ENCODE results near the gene NOSTRIN.
"Not testable (repeated sequence)": the region's sequence is repeated elsewhere in the genome, so short reads cannot be mapped to it uniquely, and the experiment has no call there.

Gene NOSTRIN

DNA sequence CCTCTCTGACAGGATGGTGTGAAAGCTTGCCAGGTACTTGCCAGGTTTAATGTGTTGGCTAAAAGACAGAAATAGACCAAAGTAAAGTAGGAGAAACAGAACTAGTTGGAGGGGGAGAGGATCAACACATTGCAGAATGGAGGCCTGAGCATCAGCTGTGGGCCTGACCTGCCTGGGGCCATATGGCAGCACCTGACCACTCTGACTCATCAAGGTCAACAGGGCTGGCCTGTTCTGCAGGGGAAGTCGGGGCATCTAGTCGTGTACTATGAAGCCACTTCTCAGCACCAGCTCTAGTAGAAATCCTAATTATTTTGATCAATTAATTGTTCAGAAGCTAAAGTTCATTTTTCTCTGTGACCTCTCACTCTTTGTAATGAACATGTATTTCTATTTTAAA, 35.8 kb upstream of the NOSTRIN start:
- Histone ChIP-seq H3K23ac (ENCODE audit: low read length) (no peak overlapping the region), H2BK15ac (replicated peaks; ENCODE audit: low read depth) (no peak overlapping the region), H2BK120ac (ENCODE audit: low read depth, low read length) (no peak overlapping the region), H3K4me2 (ENCODE audit: low read length) (no peak overlapping the region), H3K27me3 (ENCODE audit: insufficient read depth, low read length, poor library complexity) (no peaks in the 10 kb centered on the region), H2AK5ac (ENCODE audit: low read length) (no peak overlapping the region), H3K27ac (ENCODE audit: low read depth, low read length) (no peak overlapping the region), H3K18ac (ENCODE audit: low read length) (no peak overlapping the region), H3K9ac (ENCODE audit: low read length) (no peak overlapping the region), H3K56ac (ENCODE audit: low read length) (no peak overlapping the region), H3K36me3 (ENCODE audit: control insufficient read depth, insufficient read depth, low read length) (no peaks in the 10 kb centered on the region), H4K5ac (ENCODE audit: low read length) (no peak overlapping the region), H3K4me3 (ENCODE audit: low read length) (no peak overlapping the region), H3K79me2 (ENCODE audit: control insufficient read depth, insufficient read depth, low read length) (no peaks in the 10 kb centered on the region), H3K79me1 (ENCODE audit: low read length) (no peaks in the 10 kb centered on the region), H2BK5ac (ENCODE audit: low read length) (no peak overlapping the region), H3K4ac (ENCODE audit: low read depth, low read length) (no peak overlapping the region), H3K4me1 (ENCODE audit: control insufficient read depth, low read depth, low read length) (no peaks in the 10 kb centered on the region), H4K8ac (ENCODE audit: low read depth, low read length) (no peak overlapping the region)
- peak; percentile 34 for DNase-seq
- WGBS (ENCODE audit: extremely low coverage, insufficient coverage, low lambda C conversion rate), result no CpG with 5 or more reads among the region's 2 CpGs

DNA sequence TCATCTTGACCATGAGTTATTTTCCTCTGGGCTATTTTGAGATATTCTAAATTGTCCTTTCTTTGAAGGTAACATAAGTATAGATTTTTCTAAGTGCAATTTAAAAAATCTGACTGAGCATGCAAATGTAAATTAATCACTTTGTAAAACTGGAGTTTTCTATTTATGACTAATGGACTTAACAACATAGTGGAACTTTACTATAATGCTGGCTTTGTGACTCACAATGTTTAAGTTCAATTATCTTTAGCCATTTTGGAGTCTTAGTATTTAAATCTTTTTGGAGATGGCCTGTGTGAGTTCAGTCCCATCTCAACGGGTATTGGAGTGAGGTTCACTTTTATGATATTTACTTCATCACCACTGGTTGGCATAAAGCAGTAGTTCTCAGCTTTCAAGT, 35.2 kb upstream of the NOSTRIN start:
- Histone ChIP-seq H3K79me2 (ENCODE audit: control insufficient read depth, insufficient read depth, low read length) (no peaks in the 10 kb centered on the region), H4K5ac (ENCODE audit: low read length) (no peak overlapping the region), H3K4me2 (ENCODE audit: low read length) (no peak overlapping the region), H4K8ac (ENCODE audit: low read depth, low read length) (no peak overlapping the region), H3K4ac (ENCODE audit: low read depth, low read length) (no peak overlapping the region), H2BK120ac (ENCODE audit: low read depth, low read length) (no peak overlapping the region), H3K23ac (ENCODE audit: low read length) (no peak overlapping the region), H3K36me3 (ENCODE audit: control insufficient read depth, insufficient read depth, low read length) (no peaks in the 10 kb centered on the region), H3K79me1 (ENCODE audit: low read length) (no peaks in the 10 kb centered on the region), H3K9ac (ENCODE audit: low read length) (no peak overlapping the region), H2BK15ac (replicated peaks; ENCODE audit: low read depth) (no peak overlapping the region), H3K27ac (ENCODE audit: low read depth, low read length) (no peak overlapping the region), H2BK5ac (ENCODE audit: low read length) (no peak overlapping the region), H2AK5ac (ENCODE audit: low read length) (no peak overlapping the region), H3K4me3 (ENCODE audit: low read length) (no peak overlapping the region), H3K27me3 (ENCODE audit: insufficient read depth, low read length, poor library complexity) (no peaks in the 10 kb centered on the region), H3K56ac (ENCODE audit: low read length) (no peak overlapping the region), H3K4me1 (ENCODE audit: control insufficient read depth, low read depth, low read length) (no peaks in the 10 kb centered on the region), H3K18ac (ENCODE audit: low read length) (no peak overlapping the region)
- WGBS (ENCODE audit: extremely low coverage, insufficient coverage, low lambda C conversion rate), result no CpG with 5 or more reads among the region's 1 CpG
- DNase-seq, result no peak

- H3K4me1 ChIP-seq (ENCODE audit: control insufficient read depth, low read depth, low read length); DNase-seq; H2AK5ac ChIP-seq (ENCODE audit: low read length); H3K4me3 ChIP-seq (ENCODE audit: low read length); H3K79me2 ChIP-seq (ENCODE audit: control insufficient read depth, insufficient read depth, low read length); H3K27ac ChIP-seq (ENCODE audit: low read depth, low read length); H2BK5ac ChIP-seq (ENCODE audit: low read length); H3K36me3 ChIP-seq (ENCODE audit: control insufficient read depth, insufficient read depth, low read length); H3K9ac ChIP-seq (ENCODE audit: low read length); H4K8ac ChIP-seq (ENCODE audit: low read depth, low read length); H3K79me1 ChIP-seq (ENCODE audit: low read length); H3K23ac ChIP-seq (ENCODE audit: low read length); H3K4me2 ChIP-seq (ENCODE audit: low read length); H3K56ac ChIP-seq (ENCODE audit: low read length); H3K4ac ChIP-seq (ENCODE audit: low read depth, low read length); H3K18ac ChIP-seq (ENCODE audit: low read length); H3K27me3 ChIP-seq (ENCODE audit: insufficient read depth, low read length, poor library complexity); H4K5ac ChIP-seq (ENCODE audit: low read length); H2BK120ac ChIP-seq (ENCODE audit: low read depth, low read length); H2BK15ac ChIP-seq (replicated peaks; ENCODE audit: low read depth): not testable (repeated sequence)
- no CpG with 5 or more reads among the region's 6 CpGs for whole genome bisulfite sequencing (ENCODE audit: extremely low coverage, insufficient coverage, low lambda C conversion rate)
Observed at GRCh38 chr2:168768357-168768756, 34.1 kb upstream of the NOSTRIN start.

DNA sequence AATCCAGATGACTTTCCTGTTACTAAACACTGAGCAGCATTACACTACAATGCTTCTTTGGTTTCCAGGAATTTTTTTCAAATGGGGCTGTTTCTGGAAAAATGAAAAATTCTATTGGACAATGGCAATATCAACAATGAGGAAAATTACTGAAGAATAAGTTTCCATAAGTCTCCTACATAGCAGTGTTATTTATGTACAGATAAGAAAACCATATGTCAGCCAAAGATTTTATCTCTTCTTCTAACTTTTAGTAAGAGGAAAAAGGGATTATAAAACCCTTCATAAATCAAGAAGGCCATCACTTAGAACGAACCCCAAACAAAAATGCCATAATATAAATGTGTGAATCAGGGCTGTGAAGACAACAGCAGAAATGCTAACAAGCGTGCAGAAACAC, 31.6 kb upstream of the NOSTRIN start:
- H2AK5ac ChIP-seq (ENCODE audit: low read length), result no peak overlapping the region
- H3K9ac ChIP-seq (ENCODE audit: low read length), result no peak overlapping the region
- H3K27me3 ChIP-seq (ENCODE audit: insufficient read depth, low read length, poor library complexity), result no peaks in the 10 kb centered on the region
- H2BK5ac ChIP-seq (ENCODE audit: low read length), result no peak overlapping the region
- H3K79me1 ChIP-seq (ENCODE audit: low read length), result no peaks in the 10 kb centered on the region
- H3K4me2 ChIP-seq (ENCODE audit: low read length), result no peak overlapping the region
- H2BK120ac ChIP-seq (ENCODE audit: low read depth, low read length), result no peak overlapping the region
- no peak overlapping the region for H4K8ac ChIP-seq (ENCODE audit: low read depth, low read length)
- no CpG with 5 or more reads among the region's 2 CpGs for WGBS (ENCODE audit: extremely low coverage, insufficient coverage, low lambda C conversion rate)
- H3K36me3 ChIP-seq (ENCODE audit: control insufficient read depth, insufficient read depth, low read length), result no peaks in the 10 kb centered on the region
- no peak overlapping the region for H3K56ac ChIP-seq (ENCODE audit: low read length)
- DNase-seq, result no peak
- no peak overlapping the region for H3K18ac ChIP-seq (ENCODE audit: low read length)
- no peak overlapping the region for H3K4me3 ChIP-seq (ENCODE audit: low read length)
- no peak overlapping the region for H3K4ac ChIP-seq (ENCODE audit: low read depth, low read length)
- H3K23ac ChIP-seq (ENCODE audit: low read length), result no peak overlapping the region
- H2BK15ac ChIP-seq (replicated peaks; ENCODE audit: low read depth), result no peak overlapping the region
- H3K4me1 ChIP-seq (ENCODE audit: control insufficient read depth, low read depth, low read length), result peaks cover 1% of the 10 kb centered on the region
- no peaks in the 10 kb centered on the region for H3K79me2 ChIP-seq (ENCODE audit: control insufficient read depth, insufficient read depth, low read length)
- H3K27ac ChIP-seq (ENCODE audit: low read depth, low read length), result no peak overlapping the region
- H4K5ac ChIP-seq (ENCODE audit: low read length), result no peak overlapping the region

DNA sequence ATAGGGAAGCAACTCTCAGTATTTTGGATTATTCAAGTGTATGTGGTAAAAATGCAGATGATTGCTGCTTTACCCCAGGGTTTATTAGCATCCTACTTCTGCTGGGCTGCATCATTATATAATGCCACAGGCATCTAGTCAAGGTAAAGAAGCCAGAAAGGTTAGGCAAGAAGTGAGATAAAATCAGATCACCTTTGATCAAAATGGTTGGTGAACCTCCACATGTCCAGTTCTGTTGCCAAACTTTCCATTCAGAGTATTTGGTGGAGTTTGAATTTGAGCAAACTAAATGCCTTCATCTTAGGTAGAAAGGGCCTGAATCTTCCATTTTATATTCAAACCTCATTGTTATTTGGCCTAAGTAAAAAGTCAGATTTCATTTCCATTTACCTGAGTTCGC, 29.7 kb upstream of the NOSTRIN start:
- Histone ChIP-seq H3K36me3 (ENCODE audit: control insufficient read depth, insufficient read depth, low read length) (no peaks in the 10 kb centered on the region), H3K27ac (ENCODE audit: low read depth, low read length) (peak overlapping the region; percentile 28), H2BK120ac (ENCODE audit: low read depth, low read length) (no peak overlapping the region), H3K23ac (ENCODE audit: low read length) (no peak overlapping the region), H3K18ac (ENCODE audit: low read length) (no peak overlapping the region), H3K56ac (ENCODE audit: low read length) (no peak overlapping the region), H3K4me1 (ENCODE audit: control insufficient read depth, low read depth, low read length) (peaks cover 1% of the 10 kb centered on the region), H2AK5ac (ENCODE audit: low read length) (no peak overlapping the region), H3K4ac (ENCODE audit: low read depth, low read length) (no peak overlapping the region), H3K27me3 (ENCODE audit: insufficient read depth, low read length, poor library complexity) (no peaks in the 10 kb centered on the region), H2BK5ac (ENCODE audit: low read length) (no peak overlapping the region), H3K9ac (ENCODE audit: low read length) (no peak overlapping the region), H4K8ac (ENCODE audit: low read depth, low read length) (no peak overlapping the region), H2BK15ac (replicated peaks; ENCODE audit: low read depth) (no peak overlapping the region), H3K79me2 (ENCODE audit: control insufficient read depth, insufficient read depth, low read length) (no peaks in the 10 kb centered on the region), H3K4me3 (ENCODE audit: low read length) (no peak overlapping the region), H3K79me1 (ENCODE audit: low read length) (no peaks in the 10 kb centered on the region), H4K5ac (ENCODE audit: low read length) (no peak overlapping the region), H3K4me2 (ENCODE audit: low read length) (no peak overlapping the region)
- no CpG with 5 or more reads among the region's 1 CpG for WGBS (ENCODE audit: extremely low coverage, insufficient coverage, low lambda C conversion rate)
- DNase-seq, result no peak

DNA sequence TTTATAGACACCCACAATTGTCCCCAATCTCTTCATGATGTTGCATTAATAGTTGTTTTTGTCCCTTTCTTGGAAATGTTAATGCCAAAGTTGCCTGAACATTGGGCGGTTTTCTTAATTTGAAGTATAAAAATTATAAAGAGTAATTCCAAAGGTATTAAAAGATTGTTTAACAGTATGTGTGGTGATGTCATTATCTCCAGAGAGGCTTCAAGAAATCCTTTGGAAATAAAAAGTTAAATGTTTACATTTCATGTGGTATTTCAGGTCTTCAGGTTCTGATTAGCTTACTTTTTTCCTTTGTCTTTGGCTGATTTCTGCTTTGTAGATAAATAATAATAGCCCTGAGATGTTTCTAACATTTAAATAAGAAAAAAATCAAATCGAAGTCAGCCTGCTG, 29.3 kb upstream of the NOSTRIN start:
- Histone ChIP-seq H3K79me2 (ENCODE audit: control insufficient read depth, insufficient read depth, low read length) (no peaks in the 10 kb centered on the region), H2BK5ac (ENCODE audit: low read length) (no peak overlapping the region), H3K79me1 (ENCODE audit: low read length) (no peaks in the 10 kb centered on the region), H3K56ac (ENCODE audit: low read length) (no peak overlapping the region), H3K4me2 (ENCODE audit: low read length) (no peak overlapping the region), H4K8ac (ENCODE audit: low read depth, low read length) (no peak overlapping the region), H3K18ac (ENCODE audit: low read length) (no peak overlapping the region), H3K27me3 (ENCODE audit: insufficient read depth, low read length, poor library complexity) (no peaks in the 10 kb centered on the region), H3K4me1 (ENCODE audit: control insufficient read depth, low read depth, low read length) (peaks cover 1% of the 10 kb centered on the region), H2BK120ac (ENCODE audit: low read depth, low read length) (no peak overlapping the region), H3K9ac (ENCODE audit: low read length) (no peak overlapping the region), H3K23ac (ENCODE audit: low read length) (no peak overlapping the region), H2BK15ac (replicated peaks; ENCODE audit: low read depth) (no peak overlapping the region), H4K5ac (ENCODE audit: low read length) (no peak overlapping the region), H3K27ac (ENCODE audit: low read depth, low read length) (no peak overlapping the region), H3K4ac (ENCODE audit: low read depth, low read length) (no peak overlapping the region), H3K4me3 (ENCODE audit: low read length) (no peak overlapping the region), H2AK5ac (ENCODE audit: low read length) (no peak overlapping the region), H3K36me3 (ENCODE audit: control insufficient read depth, insufficient read depth, low read length) (no peaks in the 10 kb centered on the region)
- WGBS (ENCODE audit: extremely low coverage, insufficient coverage, low lambda C conversion rate), result no CpG with 5 or more reads among the region's 2 CpGs
- no peak for DNase-seq
